Karpas-422 (cell line): Measurements from ENCODE around the gene COL6A1. TPM values are rescaled to one million over a fixed set of nuclear protein-coding genes. Genes with fewer than 3 reads are reported as not detected.

Experiments
- DNase-seq: peaks from one replicate; pipeline ENCODE4 v3.0.0-alpha.2; 2015
- H2AFZ ChIP-seq: fragments of 200-600 bp; sonication (generic); 2 replicates; pipeline ENCODE4 v1.6.1; 2014; ENCODE audit warnings: antibody characterized with exemption, low read length, mixed read lengths
- H3K27ac ChIP-seq: fragments of 200-600 bp; sonication (generic); 2 replicates; pipeline ENCODE4 v1.5.1; 2014; ENCODE audit warnings: mild to moderate bottlenecking, low read length, moderate library complexity
- H3K27me3 ChIP-seq: fragments of 200-600 bp; sonication (generic); 2 replicates; pipeline ENCODE4 v1.6.1; 2014; ENCODE audit warnings: low read length, mixed read lengths
- H3K36me3 ChIP-seq: fragments of 200-600 bp; sonication (generic); 2 replicates; pipeline ENCODE4 v1.6.1; 2014; ENCODE audit warnings: low read length, mixed read lengths; ENCODE audit not compliant: insufficient read depth
- H3K4me1 ChIP-seq: fragments of 200-600 bp; sonication (generic); 2 replicates; pipeline ENCODE4 v1.6.1; 2014; ENCODE audit warnings: mild to moderate bottlenecking, low read length, mixed read lengths
- H3K4me2 ChIP-seq: fragments of 200-600 bp; sonication (generic); 2 replicates; pipeline ENCODE4 v1.6.1; 2014; ENCODE audit warnings: low read length, low read depth, mild to moderate bottlenecking; ENCODE audit not compliant: poor library complexity, severe bottlenecking
- H3K4me3 ChIP-seq: fragments of 200-600 bp; sonication (generic); 2 replicates; pipeline ENCODE4 v1.5.1; 2014; ENCODE audit warnings: mild to moderate bottlenecking, antibody characterized with exemption, low read length, mixed read lengths
- H3K79me2 ChIP-seq: fragments of 200-600 bp; sonication (generic); 2 replicates; pipeline ENCODE4 v1.6.1; 2014; ENCODE audit warnings: mild to moderate bottlenecking, low read length, mixed read lengths
- H3K9ac ChIP-seq: fragments of 200-600 bp; sonication (generic); 2 replicates; pipeline ENCODE4 v1.6.0; 2014; ENCODE audit warnings: low read length
- H3K9me2 ChIP-seq: fragments of 200-600 bp; sonication (generic), shearing (Covaris generic); replicated peaks from 2 replicates; pipeline ENCODE4 v1.6.0; 2014; ENCODE audit warnings: mild to moderate bottlenecking, low read length, moderate library complexity; ENCODE audit not compliant: insufficient read depth
- H3K9me3 ChIP-seq: fragments of 300-700, 200-600 bp; sonication (generic); 2 replicates; pipeline ENCODE4 v1.6.1; 2014; ENCODE audit warnings: low read length, mixed read lengths
- H4K20me1 ChIP-seq: fragments of 200-600 bp; sonication (generic); 2 replicates; pipeline ENCODE4 v1.6.1; 2014; ENCODE audit warnings: mild to moderate bottlenecking, antibody characterized with exemption, low read length, low read depth; ENCODE audit not compliant: insufficient read depth
- total RNA-seq: library from RNA; depleted of rRNA; stranded (reverse); fragments of >200 nt; shearing (Covaris generic); gene quantifications from 2 replicates; pipeline ENCODE4 v1.2.3, GENCODE V29; 2014; ENCODE audit warnings: low replicate concordance

The COL6A1 gene
- total RNA-seq, 1 experiment from 2014 or later: not detected

DNA sequence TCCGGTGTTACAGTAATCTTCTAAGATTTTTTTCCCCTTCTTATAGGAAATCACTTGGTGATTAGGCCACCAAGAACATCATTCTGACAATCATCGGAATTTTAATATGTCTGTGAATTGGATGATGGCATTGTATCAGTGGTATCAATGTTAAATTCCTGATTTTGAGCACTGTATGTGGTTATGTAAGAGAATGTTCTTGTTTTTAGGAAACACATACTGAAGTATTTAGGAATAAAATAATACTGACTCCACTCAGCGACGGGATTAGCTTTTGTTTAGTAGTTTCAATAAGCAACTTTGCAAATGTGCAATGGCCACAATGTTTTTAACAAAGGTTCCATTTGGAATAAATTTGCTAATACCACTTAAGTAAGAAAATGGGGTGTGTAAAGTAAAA, 30.6 kb downstream of the COL6A1 start:
- H2AFZ ChIP-seq: no peak overlapping the region
- no peaks in the 10 kb centered on the region for H4K20me1 ChIP-seq
- no peaks in the 10 kb centered on the region for H3K4me1 ChIP-seq
- no peak overlapping the region for H3K4me3 ChIP-seq
- no peaks in the 10 kb centered on the region for H3K27me3 ChIP-seq
- no peaks in the 10 kb centered on the region for H3K9me3 ChIP-seq
- H3K9me2 ChIP-seq: no peaks in the 10 kb centered on the region; the same call in 1 of the 2 replicates
- H3K27ac ChIP-seq: no peak overlapping the region
- H3K36me3 ChIP-seq: no peaks in the 10 kb centered on the region
- H3K9ac ChIP-seq: no peak overlapping the region
- no peak for DNase-seq
- no peak overlapping the region for H3K4me2 ChIP-seq
- H3K79me2 ChIP-seq: no peaks in the 10 kb centered on the region

DNA sequence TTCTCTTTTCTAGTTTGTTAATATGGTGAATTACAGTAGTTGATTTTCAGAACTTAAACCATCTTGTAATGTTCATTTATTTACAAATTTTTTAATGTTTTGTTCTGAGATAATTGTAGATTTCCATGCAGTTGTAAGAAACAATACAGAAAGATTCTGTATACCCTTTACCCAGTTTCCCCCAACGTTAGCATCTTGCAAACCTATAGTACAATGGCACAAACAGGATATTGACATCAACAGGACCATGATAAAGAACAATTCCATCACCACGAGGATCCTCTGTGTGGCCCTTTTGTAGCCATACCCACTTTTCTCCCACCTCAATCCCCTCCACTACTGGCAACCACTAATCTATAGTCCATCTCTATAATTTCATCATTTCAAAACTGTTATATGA, 33.3 kb downstream of the COL6A1 start:
- Histone ChIP-seq H3K4me3 (no peak overlapping the region), H3K4me2 (no peak overlapping the region), H3K36me3 (no peaks in the 10 kb centered on the region), H3K4me1 (no peaks in the 10 kb centered on the region), H3K9me2 (no peaks in the 10 kb centered on the region; the same call in 1 of the 2 replicates), H3K79me2 (no peaks in the 10 kb centered on the region), H3K9me3 (no peaks in the 10 kb centered on the region), H3K27ac (no peak overlapping the region), H3K27me3 (no peaks in the 10 kb centered on the region), H2AFZ (no peak overlapping the region), H3K9ac (no peak overlapping the region), H4K20me1 (no peaks in the 10 kb centered on the region)
- DNase-seq: no peak

DNA sequence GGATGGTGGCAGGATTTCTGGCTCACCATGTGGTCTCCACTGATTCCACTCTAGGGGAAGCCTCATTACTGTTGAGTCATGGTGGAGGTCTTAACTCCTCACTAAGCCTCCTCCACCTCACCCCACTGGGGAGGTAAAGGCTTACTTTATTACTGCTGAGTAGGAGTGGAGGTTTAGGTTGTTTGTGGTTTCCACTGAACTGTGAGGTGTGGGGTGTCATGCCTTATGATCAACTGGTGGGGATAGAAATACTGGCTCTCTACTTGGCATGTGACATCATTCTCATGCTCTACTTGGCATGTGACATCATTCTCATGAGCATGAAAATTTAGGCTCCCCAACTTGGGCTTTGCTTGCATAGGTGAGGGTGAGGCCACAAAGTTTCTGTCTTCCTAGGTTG, 35.6 kb downstream of the COL6A1 start:
- H3K9ac ChIP-seq: no peak overlapping the region
- no peak overlapping the region for H3K27ac ChIP-seq
- H2AFZ ChIP-seq: no peak overlapping the region
- no peaks in the 10 kb centered on the region for H3K27me3 ChIP-seq
- H4K20me1 ChIP-seq: no peaks in the 10 kb centered on the region
- no peaks in the 10 kb centered on the region for H3K79me2 ChIP-seq
- no peak overlapping the region for H3K4me3 ChIP-seq
- H3K9me3 ChIP-seq: no peaks in the 10 kb centered on the region
- H3K9me2 ChIP-seq: no peaks in the 10 kb centered on the region; the same call in 1 of the 2 replicates
- H3K4me1 ChIP-seq: no peaks in the 10 kb centered on the region
- no peaks in the 10 kb centered on the region for H3K36me3 ChIP-seq
- H3K4me2 ChIP-seq: no peak overlapping the region
- no peak for DNase-seq

DNA sequence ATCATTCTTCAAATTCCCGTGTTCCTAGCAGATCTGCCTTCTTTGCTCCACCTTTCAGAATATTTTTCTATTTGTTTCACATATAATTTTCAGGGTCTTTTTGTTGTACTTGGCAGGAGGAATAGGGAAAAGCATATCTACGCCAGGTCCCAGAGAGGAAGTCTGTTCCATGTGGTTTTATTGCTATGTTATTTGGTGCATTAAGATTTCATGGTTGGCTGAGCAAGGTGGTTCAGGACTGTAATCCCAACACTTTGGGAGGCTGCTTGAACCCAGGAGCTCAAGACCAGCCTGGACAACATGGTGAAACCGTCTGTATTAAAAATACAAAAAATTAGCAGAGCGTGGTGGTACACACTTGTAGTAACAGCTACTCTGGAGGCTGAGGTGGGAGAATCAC, 36.1 kb downstream of the COL6A1 start:
- Histone ChIP-seq H3K9ac (no peak overlapping the region), H3K79me2 (no peaks in the 10 kb centered on the region), H3K4me2 (no peak overlapping the region), H2AFZ (no peak overlapping the region), H3K4me1 (no peaks in the 10 kb centered on the region), H3K9me3 (no peaks in the 10 kb centered on the region), H4K20me1 (no peaks in the 10 kb centered on the region), H3K27ac (no peak overlapping the region), H3K9me2 (no peaks in the 10 kb centered on the region; the same call in 1 of the 2 replicates), H3K27me3 (no peaks in the 10 kb centered on the region), H3K36me3 (no peaks in the 10 kb centered on the region), H3K4me3 (no peak overlapping the region)
- DNase-seq: no peak

DNA sequence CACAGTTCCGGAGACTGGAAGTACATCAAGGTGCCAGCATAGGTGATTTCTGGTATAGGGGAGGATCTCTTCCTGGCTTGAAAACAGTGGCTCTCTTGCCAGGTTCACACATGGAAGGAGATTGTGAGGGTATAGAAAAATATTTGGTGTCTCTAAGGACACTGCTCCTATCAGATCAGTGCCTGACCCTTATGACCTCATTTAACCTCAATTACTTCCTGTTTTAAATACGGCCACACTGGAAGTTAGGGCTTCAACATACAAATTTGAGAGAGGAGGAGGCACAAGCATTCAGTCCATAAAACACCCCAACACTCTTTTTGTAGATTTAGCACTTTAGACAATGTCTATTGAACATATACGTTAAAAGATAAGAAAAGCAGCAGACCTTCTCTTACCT, 37.0 kb downstream of the COL6A1 start:
- no peak for DNase-seq
- Histone ChIP-seq H3K27ac (no peak overlapping the region), H3K27me3 (no peaks in the 10 kb centered on the region), H3K4me2 (no peak overlapping the region), H3K4me3 (no peak overlapping the region), H3K36me3 (no peaks in the 10 kb centered on the region), H2AFZ (no peak overlapping the region), H4K20me1 (no peaks in the 10 kb centered on the region), H3K79me2 (no peaks in the 10 kb centered on the region), H3K4me1 (no peaks in the 10 kb centered on the region), H3K9ac (no peak overlapping the region), H3K9me3 (no peaks in the 10 kb centered on the region), H3K9me2 (no peaks in the 10 kb centered on the region; the same call in 1 of the 2 replicates)

DNA sequence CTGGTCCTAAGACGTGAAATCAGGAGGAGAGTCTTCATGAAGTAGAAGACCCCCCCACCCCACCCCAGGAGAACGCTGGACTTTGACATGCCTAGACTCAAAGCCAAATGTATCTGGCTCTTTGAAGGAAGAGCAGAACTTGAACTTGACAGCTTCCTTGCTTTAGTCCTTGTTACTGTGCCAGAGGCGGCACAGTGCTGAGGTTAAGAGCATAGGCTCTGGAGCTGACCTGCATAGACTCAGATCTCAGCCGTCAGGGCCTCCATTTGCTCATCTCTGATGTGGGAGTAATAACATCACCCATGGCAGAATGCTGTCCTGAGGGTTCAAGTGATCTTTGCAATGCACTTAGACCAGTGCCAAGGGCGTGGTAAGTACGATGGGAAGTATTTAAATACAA, 39.0 kb downstream of the COL6A1 start:
- H3K27ac ChIP-seq: no peak overlapping the region
- H3K27me3 ChIP-seq: no peaks in the 10 kb centered on the region
- no peaks in the 10 kb centered on the region for H3K36me3 ChIP-seq
- H3K9me2 ChIP-seq: no peaks in the 10 kb centered on the region; the same call in 1 of the 2 replicates
- DNase-seq: no peak
- H3K79me2 ChIP-seq: no peaks in the 10 kb centered on the region
- no peak overlapping the region for H3K9ac ChIP-seq
- H3K4me1 ChIP-seq: no peaks in the 10 kb centered on the region
- no peak overlapping the region for H3K4me3 ChIP-seq
- H3K4me2 ChIP-seq: no peak overlapping the region
- H4K20me1 ChIP-seq: no peaks in the 10 kb centered on the region
- H3K9me3 ChIP-seq: no peaks in the 10 kb centered on the region
- H2AFZ ChIP-seq: no peak overlapping the region

DNA sequence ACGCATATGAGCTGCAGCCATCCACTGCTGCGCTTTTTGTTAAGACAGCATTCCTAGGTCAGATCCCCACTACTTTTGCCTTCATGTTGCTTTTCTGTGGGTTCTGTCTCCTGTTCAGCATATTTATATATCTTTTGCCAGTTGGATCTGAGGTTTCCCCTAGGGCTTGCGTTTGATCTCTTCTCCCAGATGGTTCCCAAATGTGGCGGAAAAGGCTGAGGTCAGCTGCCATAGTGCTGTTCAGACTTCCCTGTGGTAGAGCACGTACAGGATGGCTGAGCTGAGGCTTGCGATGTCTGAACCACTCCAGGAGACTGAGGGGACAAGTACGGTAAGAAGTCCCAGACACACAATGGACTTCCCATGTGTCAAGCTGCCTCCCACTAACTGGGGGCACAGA, 39.8 kb downstream of the COL6A1 start:
- H3K9me2 ChIP-seq: no peaks in the 10 kb centered on the region
- H3K79me2 ChIP-seq: no peaks in the 10 kb centered on the region
- no peaks in the 10 kb centered on the region for H3K36me3 ChIP-seq
- no peak overlapping the region for H3K9ac ChIP-seq
- H4K20me1 ChIP-seq: no peaks in the 10 kb centered on the region
- no peak overlapping the region for H3K4me2 ChIP-seq
- H2AFZ ChIP-seq: no peak overlapping the region
- H3K4me1 ChIP-seq: no peaks in the 10 kb centered on the region
- H3K27ac ChIP-seq: no peak overlapping the region
- DNase-seq: no peak
- H3K9me3 ChIP-seq: no peaks in the 10 kb centered on the region
- no peak overlapping the region for H3K4me3 ChIP-seq
- no peaks in the 10 kb centered on the region for H3K27me3 ChIP-seq

DNA sequence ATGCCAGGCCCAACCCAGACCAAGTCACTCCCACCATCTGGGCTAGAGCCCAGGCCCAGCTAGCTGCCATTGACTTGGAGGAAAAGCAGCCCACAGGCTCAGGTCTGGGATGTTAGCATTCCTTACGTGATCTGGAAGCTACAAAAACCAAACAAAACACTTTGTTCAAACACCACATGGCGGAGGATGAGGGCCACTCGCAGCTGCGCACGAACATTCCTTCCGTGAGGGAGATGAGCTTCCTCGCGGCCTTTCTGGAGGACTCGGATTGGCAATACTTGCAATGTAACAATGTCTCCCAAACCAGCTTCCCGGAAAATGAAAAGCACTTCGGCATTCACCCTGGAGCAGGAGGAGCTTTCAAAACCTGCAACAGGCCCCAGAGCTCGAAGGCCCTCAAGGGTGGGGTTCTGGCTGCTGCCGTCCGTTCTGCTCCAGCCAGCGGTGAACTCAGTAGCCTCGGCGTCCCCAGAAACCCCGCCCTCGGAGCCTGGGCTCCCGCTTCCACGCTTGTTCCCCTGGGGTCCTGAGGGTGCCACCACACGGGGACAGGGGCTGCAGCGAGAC, 40.5 kb downstream of the COL6A1 start:
- Histone ChIP-seq H3K4me3 (no peak overlapping the region), H4K20me1 (no peaks in the 10 kb centered on the region), H3K27ac (no peak overlapping the region), H3K9me3 (no peaks in the 10 kb centered on the region), H3K36me3 (no peaks in the 10 kb centered on the region), H3K4me2 (no peak overlapping the region), H3K9me2 (no peaks in the 10 kb centered on the region), H3K4me1 (no peaks in the 10 kb centered on the region), H3K79me2 (no peaks in the 10 kb centered on the region), H3K9ac (no peak overlapping the region), H3K27me3 (no peaks in the 10 kb centered on the region), H2AFZ (no peak overlapping the region)
- no peak for DNase-seq
